Left lobe of liver (tissue), 2 donors: ENCODE measurements around the gene FAM228B. TPM values are rescaled to one million over a fixed set of nuclear protein-coding genes. Genes with fewer than 3 reads are reported as not detected.
A peak's percentile ranks its signal among the peaks of the same experiment; 100 is the strongest.
"Not testable (repeated sequence)": the region's sequence is repeated elsewhere in the genome, so short reads cannot be mapped to it uniquely, and the experiment has no call there.

ENCODE experiments used
- ATAC-seq: fragments of 200-7000 bp; cut with Tn5 transposase; one replicate; pipeline ENCODE4 v1.9.1; 2020; ENCODE audit warnings: mild to moderate bottlenecking, moderate library complexity
- DNase-seq: peaks from one replicate; pipeline ENCODE4 v3.0.0-alpha.2; 2020; ENCODE audit warnings: low spot score
- total RNA-seq: library from RNA; stranded (reverse); gene quantifications from one replicate; pipeline ENCODE4 v1.2.1, GENCODE V29; 2021
- donor health status: DM: no; HTN: no; CAD: no; lungs with moderate emphysema.
- donor health status: DM: no; HTN: yes; CAD: no.

Gene FAM228B
- total RNA-seq, 1 donor from 2014 or later, result 2.6 TPM

DNA sequence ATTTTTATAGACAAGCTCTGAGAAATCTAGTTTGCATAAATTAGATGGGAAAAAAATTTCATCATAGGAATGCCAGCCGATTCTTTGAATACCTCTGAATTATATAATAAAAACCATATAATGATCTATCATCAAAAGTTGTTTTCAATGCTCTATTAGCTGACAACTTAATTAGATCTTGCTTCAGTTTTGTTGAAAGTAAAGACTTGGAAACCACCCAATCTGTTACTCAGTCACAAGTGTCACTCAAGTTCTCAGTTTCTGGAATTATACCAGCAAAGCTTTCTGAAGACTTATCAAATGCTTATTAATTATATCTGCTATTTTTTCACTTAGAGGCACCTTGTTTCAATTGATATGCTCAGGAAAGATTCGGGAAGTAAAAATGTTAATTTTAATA lies 21.3 kb upstream of the FAM228B start:
- ATAC-seq, result no peak

GRCh38 chr2:24102677-24103076 lies 20.6 kb upstream of the FAM228B start:
- ATAC-seq (no peak), DNase-seq (no peak)

More for the DNA sequence above, 21.3 kb upstream of the FAM228B start:
- DNase-seq, result no peak

DNA sequence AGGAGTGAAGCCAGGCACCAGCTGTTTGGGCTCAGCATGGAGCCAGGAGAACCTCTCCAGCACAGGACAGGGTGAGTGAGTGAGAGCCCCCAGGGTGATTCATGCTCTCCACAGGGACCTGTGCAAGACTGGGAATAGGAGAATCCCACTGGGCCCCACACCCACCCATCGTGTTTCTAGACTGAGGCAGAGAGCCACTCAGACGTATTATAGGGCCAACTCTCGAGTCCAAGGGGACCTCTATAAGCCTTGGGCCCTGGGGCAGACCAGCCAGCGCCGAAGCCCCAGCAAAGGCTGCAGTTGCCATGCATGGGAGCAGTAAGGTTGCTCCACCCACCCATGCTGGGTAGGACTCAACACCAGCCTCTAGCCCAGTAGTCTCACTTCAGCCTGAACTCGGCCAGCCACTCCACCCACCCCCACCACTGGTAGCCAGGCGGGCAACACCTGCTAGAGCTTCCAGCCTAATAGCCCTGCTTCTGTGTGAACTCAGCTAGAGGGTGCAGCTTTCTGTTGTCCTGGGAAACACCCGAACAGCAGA lies 19.1 kb upstream of the FAM228B start:
- DNase-seq (no peak), ATAC-seq (no peak)

DNA sequence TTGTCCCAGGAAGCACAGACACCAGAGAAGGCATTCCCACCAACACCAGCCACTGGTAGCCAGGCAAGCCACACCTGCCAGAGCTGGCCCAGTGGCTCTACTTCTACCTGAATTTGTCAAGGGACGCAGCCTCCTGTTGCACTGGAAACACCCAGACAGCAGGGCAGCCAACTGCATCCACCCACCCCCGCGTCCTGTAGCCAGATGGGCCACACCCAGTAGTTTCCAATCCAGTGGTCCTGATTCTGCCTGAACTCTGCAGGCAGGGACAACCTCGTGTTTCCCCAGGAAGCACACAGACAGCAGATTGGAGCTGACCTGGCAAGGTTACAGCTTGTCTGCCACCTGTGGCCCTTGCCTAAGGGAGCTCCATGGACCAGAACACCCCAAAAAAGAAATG lies 18.4 kb upstream of the FAM228B start:
- no peak for DNase-seq

GRCh38 chr2:24105816-24106215 lies 17.5 kb upstream of the FAM228B start:
- no peak for ATAC-seq
- no peak for DNase-seq

More for the DNA sequence above, 18.4 kb upstream of the FAM228B start:
- ATAC-seq, result no peak

GRCh38 chr2:24106786-24107185 lies 16.5 kb upstream of the FAM228B start:
- no peak for DNase-seq
- no peak for ATAC-seq

GRCh38 chr2:24107336-24107735 lies 15.9 kb upstream of the FAM228B start:
- DNase-seq (no peak), ATAC-seq (no peak)

GRCh38 chr2:24109431-24109830 lies 13.8 kb upstream of the FAM228B start:
- ATAC-seq, DNase-seq: not testable (repeated sequence)

- DNase-seq (no peak), ATAC-seq (no peak)
Measured at GRCh38 chr2:24110660-24111303, 12.5 kb upstream of the FAM228B start.

GRCh38 chr2:24111407-24111901 lies 11.8 kb upstream of the FAM228B start:
- ATAC-seq, result no peak
- no peak for DNase-seq

DNA sequence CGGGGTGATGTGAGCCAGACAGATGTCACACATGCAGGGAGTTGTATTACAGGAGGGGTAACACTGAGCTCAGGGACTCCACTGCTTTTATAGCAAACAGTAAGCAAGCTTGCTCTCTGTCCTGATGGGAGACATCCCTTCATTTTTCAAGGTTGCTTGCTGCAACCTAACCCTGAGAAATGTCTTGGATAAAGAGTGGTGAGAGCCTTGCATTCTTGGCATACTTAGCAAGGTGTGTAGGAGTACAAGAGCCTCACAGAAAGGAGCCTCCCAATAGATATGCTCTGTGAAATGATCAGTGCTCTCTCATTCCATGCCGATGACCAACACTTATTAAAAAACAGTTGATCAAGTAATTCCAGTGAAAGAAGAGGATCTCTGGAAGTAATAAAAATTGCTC lies 8.2 kb upstream of the FAM228B start:
- ATAC-seq, result no peak
- DNase-seq, result no peak

DNA sequence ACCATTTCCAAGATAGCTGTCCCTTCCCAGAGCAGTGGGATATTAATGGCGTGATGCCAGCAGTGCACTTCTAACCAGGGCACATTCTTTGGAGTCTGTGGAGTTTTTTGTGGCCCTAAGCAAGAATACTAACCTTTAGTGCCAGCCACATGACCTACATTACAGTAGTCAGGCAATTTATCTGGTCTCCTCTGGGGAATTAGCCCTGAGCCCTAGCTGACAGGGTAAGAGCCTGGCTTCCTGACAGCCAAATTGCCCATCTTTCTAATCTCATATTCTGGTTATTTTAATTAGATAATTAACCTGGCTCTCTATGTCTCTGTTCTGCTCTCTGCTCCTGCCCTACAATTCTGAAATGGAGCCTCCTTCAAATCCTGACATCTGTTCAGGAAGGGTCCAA lies 5.4 kb upstream of the FAM228B start:
- DNase-seq, result no peak
- no peak for ATAC-seq

GRCh38 chr2:24121066-24121465 lies 2.2 kb upstream of the FAM228B start:
- ATAC-seq (no peak), DNase-seq (no peak)

GRCh38 chr2:24121469-24121868 lies 1.8 kb upstream of the FAM228B start:
- no peak for ATAC-seq
- no peak for DNase-seq

DNA sequence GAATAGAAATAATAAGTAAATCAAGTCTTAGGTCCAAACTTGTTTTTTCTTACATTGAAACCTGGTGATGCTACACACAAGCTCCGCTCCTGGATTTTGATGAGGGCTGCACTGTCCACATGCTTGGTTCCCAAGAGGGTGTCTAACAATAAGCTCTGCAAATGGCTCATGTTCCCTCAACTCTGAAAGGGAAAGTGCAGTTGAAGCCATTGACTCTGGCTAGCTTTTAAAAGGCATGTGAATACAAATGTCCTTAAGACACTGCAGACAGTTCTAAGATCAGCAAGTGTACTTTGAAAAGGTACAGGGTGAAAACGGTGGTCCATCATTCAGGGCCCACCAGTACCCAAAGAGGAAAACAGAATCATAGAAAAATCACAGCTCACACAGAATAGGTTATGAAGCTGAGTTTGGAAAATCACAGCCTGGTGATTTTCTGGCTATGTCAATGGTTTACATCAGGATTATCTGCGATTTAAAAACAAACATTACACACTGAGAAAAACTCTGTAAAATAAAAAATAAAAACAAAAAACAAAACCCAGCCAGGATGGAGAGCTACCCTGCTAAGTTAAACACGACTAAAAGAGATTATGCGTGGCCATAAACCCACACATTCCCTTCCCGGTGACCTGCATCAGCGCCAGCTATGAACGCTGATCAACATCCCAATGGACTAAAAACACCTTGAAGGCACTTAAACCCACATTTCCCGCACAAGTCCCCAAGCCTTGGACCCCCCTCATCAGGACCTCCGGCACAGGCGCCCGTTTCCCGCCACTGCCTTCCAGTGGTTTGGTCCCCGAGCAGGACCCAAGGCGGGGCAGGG lies 689 bp upstream of the FAM228B start:
- no peak for DNase-seq
- ATAC-seq, result no peak

DNA sequence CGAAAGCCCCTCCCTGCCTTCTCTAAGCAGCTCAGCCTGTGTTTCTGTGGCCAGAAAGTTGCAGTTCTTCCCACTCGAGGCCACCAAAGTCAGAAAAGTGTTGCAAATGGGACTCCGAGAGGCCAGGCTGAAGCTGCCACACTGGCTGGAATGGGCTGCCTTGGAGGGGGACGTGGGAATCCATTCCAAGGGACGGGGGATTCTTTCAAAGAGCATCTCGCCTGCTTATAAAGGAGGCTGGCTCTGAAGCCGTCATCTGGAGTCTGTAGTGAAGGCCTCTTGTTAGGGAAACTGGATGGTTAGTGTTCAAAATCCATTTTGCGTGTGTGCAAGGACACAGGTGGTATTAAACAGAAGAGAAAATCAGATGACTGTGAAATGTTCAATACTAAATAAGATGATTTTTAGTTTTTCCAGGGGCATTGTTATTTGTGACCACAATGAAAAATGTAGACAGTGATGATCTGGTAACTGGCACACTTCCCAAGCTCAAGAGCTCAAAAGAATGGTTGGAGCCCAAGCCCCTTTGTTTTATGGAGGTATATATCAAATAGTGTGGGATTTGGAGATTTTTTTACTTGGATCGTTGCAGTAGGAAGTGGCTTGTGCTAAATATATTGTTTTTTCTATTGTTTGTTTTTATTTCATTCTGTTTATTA lies 782 bp downstream of the FAM228B start:
- no peak for DNase-seq
- ATAC-seq, result no peak

DNA sequence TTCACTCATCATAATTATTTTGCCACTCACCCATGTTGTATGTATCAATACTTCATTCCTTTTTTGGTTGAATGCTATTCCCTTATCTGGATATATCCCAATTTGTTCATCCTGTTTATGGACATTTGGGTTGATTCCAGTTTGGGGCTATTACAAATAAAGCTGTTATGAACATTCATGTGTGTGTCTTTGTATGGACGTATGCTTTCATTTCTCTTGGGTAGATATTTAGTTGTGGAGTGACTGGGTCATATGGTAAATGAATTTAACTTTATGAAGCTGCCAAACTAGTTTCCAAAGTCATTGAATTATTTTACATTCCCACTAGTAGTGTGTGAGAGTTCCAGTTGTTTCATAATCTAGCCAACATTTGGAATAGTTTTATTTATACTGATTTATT lies 2.7 kb downstream of the FAM228B start:
- ATAC-seq (no peak), DNase-seq (no peak)

- ATAC-seq (no peak), DNase-seq (no peak)
Measured at GRCh38 chr2:24132543-24132942, 9.3 kb downstream of the FAM228B start.

DNA sequence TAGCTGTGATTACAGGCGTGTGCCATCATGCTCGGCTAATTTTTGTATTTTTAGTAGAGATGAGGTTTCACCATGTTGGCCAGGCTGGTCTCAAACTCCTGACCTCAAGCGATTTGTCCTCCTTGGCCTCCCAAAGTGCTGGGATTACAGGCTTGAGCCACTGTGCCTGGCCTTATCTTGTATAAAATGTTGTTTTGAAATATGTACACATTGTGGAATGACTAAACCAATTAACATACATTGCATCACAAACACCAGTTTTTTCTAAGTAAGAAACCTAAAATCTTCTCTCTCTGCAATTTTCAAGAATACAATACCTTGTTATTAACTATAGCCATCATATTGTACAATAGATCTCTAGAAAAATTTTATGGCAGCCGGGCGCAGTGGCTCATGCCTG lies 17.0 kb downstream of the FAM228B start:
- DNase-seq, ATAC-seq: not testable (repeated sequence)

DNA sequence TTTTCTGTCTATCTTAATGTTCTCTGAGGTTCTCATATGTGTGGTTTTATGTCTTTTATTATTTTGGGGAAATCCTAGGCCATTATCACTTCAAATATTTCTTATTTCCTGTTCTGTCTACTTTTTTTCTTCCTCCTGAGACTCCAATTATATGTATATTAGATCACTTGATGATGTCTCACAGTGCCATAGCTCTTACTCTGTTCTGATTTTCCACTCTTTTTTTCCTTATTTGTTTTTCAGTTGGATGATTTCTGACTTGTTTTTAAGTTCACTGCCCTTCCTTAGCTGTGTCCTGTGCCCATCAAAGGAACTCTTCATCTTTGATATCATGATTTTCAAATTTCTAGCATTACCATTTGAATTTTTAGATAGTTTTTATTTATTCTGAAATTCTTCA lies 24.1 kb downstream of the FAM228B start:
- ATAC-seq (no peak), DNase-seq (no peak)

GRCh38 chr2:24152413-24153197 lies 29.3 kb downstream of the FAM228B start:
- peak; percentile 49 for ATAC-seq
- no peak for DNase-seq
